Measurements from ENCODE around the gene LHX3.
"Not testable (repeated sequence)": the region's sequence is repeated elsewhere in the genome, so short reads cannot be mapped to it uniquely, and the experiment has no call there.

Gene LHX3

GRCh38 chr9:136153381-136154065 is 51.4 kb downstream of the LHX3 start:
- no peak for DNase-seq (ENCODE audit: low spot score)

GRCh38 chr9:136152931-136153330 is 52.0 kb downstream of the LHX3 start:
- no peak for DNase-seq (ENCODE audit: low spot score)

GRCh38 chr9:136152543-136152866 is 52.4 kb downstream of the LHX3 start:
- DNase-seq (ENCODE audit: low spot score), result no peak

GRCh38 chr9:136151848-136152542 is 52.9 kb downstream of the LHX3 start:
- no peak for DNase-seq (ENCODE audit: low spot score)

GRCh38 chr9:136151214-136151804 is 53.6 kb downstream of the LHX3 start:
- no peak for DNase-seq (ENCODE audit: low spot score)

GRCh38 chr9:136150664-136151213 is 54.2 kb downstream of the LHX3 start:
- not testable (repeated sequence) for DNase-seq (ENCODE audit: low spot score)

- no peak for DNase-seq (ENCODE audit: low spot score)
Measured at GRCh38 chr9:136149853-136150252, 55.1 kb downstream of the LHX3 start.

- no peak for DNase-seq (ENCODE audit: low spot score)
Measured at GRCh38 chr9:136149337-136149736, 55.6 kb downstream of the LHX3 start.

- DNase-seq (ENCODE audit: low spot score), result no peak
Measured at GRCh38 chr9:136148766-136149165, 56.2 kb downstream of the LHX3 start.

GRCh38 chr9:136147890-136148714 is 56.8 kb downstream of the LHX3 start:
- no peak for DNase-seq (ENCODE audit: low spot score)

GRCh38 chr9:136147038-136147889 is 57.7 kb downstream of the LHX3 start:
- no peak for DNase-seq (ENCODE audit: low spot score)

Measured in AG20443 (cell line).